HL-60 (cell line): Measurements from ENCODE around the gene OSBP2.

ENCODE experiments used
- GABPA ChIP-seq: IDR thresholded peaks from 2 replicates; pipeline ENCODE4 v1.6.1; 2012; ENCODE audit warnings: low read depth
- POLR2AphosphoS5 ChIP-seq: IDR thresholded peaks from 2 replicates; pipeline ENCODE4 v1.6.1; 2012; ENCODE audit warnings: low read depth
- TF ChIP-seq, protein P1 (sequence below): IDR thresholded peaks from one replicate; pipeline ENCODE4 v1.5.1; 2011; ENCODE audit warnings: low read length, control low read depth, inconsistent platforms; ENCODE audit not compliant: insufficient read depth
- TF ChIP-seq, protein P2 (sequence below): IDR thresholded peaks from 2 replicates; pipeline ENCODE4 v1.6.1; 2012; ENCODE audit warnings: low read depth; ENCODE audit not compliant: insufficient replicate concordance

DNA sequence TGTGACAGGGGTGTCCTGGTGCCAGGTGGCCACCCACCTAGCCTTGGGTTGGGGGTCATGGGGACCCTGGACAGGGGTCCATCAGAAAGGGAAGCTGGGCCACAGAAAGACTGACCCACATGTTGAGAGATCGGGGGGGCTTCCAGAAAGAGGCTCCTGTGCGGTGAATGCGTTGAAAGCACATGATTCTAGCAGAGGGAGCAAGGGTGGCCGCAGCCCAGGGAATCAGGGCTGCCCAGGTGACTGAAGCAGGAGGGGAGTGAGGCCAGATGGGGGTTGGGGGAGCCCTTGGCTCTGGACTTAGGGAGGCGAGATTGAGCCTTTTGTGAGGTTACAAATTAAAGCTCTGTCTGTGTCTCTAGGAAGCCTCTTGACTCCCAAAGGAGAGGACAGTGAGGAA, 193.2 kb downstream of the OSBP2 start:
- TF ChIP-seq, protein P1, sequence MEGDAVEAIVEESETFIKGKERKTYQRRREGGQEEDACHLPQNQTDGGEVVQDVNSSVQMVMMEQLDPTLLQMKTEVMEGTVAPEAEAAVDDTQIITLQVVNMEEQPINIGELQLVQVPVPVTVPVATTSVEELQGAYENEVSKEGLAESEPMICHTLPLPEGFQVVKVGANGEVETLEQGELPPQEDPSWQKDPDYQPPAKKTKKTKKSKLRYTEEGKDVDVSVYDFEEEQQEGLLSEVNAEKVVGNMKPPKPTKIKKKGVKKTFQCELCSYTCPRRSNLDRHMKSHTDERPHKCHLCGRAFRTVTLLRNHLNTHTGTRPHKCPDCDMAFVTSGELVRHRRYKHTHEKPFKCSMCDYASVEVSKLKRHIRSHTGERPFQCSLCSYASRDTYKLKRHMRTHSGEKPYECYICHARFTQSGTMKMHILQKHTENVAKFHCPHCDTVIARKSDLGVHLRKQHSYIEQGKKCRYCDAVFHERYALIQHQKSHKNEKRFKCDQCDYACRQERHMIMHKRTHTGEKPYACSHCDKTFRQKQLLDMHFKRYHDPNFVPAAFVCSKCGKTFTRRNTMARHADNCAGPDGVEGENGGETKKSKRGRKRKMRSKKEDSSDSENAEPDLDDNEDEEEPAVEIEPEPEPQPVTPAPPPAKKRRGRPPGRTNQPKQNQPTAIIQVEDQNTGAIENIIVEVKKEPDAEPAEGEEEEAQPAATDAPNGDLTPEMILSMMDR: no peak
- TF ChIP-seq POLR2AphosphoS5 (no peak), GABPA (no peak)
- TF ChIP-seq, protein P2, sequence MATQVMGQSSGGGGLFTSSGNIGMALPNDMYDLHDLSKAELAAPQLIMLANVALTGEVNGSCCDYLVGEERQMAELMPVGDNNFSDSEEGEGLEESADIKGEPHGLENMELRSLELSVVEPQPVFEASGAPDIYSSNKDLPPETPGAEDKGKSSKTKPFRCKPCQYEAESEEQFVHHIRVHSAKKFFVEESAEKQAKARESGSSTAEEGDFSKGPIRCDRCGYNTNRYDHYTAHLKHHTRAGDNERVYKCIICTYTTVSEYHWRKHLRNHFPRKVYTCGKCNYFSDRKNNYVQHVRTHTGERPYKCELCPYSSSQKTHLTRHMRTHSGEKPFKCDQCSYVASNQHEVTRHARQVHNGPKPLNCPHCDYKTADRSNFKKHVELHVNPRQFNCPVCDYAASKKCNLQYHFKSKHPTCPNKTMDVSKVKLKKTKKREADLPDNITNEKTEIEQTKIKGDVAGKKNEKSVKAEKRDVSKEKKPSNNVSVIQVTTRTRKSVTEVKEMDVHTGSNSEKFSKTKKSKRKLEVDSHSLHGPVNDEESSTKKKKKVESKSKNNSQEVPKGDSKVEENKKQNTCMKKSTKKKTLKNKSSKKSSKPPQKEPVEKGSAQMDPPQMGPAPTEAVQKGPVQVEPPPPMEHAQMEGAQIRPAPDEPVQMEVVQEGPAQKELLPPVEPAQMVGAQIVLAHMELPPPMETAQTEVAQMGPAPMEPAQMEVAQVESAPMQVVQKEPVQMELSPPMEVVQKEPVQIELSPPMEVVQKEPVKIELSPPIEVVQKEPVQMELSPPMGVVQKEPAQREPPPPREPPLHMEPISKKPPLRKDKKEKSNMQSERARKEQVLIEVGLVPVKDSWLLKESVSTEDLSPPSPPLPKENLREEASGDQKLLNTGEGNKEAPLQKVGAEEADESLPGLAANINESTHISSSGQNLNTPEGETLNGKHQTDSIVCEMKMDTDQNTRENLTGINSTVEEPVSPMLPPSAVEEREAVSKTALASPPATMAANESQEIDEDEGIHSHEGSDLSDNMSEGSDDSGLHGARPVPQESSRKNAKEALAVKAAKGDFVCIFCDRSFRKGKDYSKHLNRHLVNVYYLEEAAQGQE: no peak
